NCI-H1694 (cell line): ENCODE results near the gene TRAF1.
"Not testable (repeated sequence)": the region's sequence is repeated elsewhere in the genome, so short reads cannot be mapped to it uniquely, and the experiment has no call there.

Experiments used
- DNase-seq: peaks from one replicate; lab custom pipeline; 2025; lab: John Stamatoyannopoulos, UW

The TRAF1 gene

GRCh38 chr9:120926397-120926928 is at the start of gene TRAF1:
Gene TRAF1 (minus strand): TSS chr9:120926796. CDS start chr9:120926075, 721 bp downstream.
- no peak for DNase-seq

DNA sequence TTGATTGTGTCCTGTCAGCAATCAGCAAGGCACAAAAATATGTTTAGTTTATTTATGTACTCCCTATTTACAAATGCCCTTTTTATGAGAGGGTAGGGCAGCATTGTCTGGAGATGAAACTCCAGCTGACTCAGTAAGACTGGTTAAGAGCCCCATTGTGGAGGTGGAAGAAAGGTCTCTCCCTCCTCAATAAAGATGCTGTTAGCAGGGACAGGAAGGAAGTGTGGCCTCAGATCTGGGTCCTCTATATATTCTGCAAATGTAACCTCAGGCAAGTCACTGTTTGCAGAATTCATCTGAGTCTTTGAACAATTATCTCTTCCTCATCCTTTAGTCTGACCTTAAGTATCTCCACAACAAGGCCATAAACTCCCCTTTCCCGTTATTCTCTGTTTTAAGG is 48.3 kb upstream of the TRAF1 start:
- DNase-seq, result no peak

DNA sequence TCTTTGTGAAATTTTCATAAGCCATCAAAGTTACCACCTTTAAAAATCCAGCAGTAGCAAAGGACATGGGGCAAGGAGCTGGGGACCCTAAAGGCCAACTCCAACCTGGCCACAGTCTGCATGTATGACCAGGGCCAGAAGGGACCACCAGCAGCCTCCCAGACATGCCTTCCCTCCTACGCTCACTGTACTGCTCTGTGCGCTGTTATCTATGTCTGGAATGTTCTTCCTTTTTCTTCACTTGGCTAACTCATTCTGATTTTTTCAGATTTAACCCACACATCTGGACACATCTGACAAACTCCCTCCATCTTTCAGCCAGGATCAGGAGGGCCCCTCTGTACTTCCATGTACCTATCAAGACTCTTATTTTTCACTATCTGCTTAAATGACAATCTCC is 47.6 kb upstream of the TRAF1 start:
- no peak for DNase-seq

DNA sequence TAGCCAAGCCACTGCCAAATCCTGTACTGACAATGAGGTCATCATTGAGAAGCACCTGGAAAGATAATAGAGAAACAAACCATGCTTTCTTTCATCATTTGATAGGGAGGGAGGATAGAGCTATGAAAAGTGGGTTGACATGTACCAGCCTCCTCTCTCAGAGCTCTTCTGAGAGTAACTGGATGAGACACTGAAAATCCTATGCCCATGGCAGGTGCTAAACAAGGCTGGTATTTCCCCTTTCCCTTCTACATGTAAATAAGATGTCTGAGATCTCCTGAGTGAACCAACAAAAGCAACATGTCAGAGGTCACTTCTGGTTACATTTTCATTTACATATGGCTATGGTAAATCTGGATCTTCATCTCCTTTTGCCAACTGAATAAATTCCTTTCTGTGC is 45.3 kb upstream of the TRAF1 start:
- no peak for DNase-seq

DNA sequence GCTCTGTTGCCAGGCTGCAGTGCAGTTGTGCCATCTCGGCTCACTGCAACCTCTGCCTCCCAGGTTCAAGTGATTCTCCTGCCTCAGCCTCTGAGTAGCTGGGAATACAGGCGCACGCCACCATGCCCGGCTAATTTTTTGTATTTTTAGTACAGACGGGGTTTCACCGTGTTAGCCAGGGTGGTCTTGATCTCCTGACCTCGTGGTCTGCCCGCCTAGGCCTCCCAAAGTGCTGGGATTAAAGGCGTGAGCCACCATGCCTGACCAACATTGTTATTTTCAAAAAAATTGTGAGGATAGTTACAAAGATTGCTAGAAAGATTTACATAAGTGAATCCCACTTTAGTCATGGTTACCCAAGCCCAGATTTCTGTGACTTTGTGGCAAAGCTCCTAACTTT is 44.9 kb upstream of the TRAF1 start:
- DNase-seq, result not testable (repeated sequence)

DNA sequence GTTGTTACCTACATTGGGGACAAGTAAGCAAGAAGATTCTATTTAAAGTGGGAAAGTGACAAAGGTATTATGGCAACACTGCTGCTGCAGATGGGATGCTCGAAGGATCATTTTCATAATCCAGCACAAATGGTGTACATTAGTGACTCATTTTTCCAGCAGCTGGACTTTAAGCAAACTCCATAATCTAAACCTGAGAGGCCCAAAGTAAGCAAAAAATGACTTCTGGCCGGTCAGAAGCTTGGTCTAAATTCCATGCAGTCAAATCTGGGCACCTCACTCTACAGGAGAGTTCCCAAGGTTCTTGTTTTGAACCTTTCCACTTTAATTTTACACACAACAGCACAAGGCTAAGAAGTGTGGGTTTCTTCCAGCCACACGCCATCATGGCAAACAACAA is 43.6 kb upstream of the TRAF1 start:
- DNase-seq, result no peak

- DNase-seq, result no peak
Measured at GRCh38 chr9:120966013-120966369, 39.4 kb upstream of the TRAF1 start.

DNA sequence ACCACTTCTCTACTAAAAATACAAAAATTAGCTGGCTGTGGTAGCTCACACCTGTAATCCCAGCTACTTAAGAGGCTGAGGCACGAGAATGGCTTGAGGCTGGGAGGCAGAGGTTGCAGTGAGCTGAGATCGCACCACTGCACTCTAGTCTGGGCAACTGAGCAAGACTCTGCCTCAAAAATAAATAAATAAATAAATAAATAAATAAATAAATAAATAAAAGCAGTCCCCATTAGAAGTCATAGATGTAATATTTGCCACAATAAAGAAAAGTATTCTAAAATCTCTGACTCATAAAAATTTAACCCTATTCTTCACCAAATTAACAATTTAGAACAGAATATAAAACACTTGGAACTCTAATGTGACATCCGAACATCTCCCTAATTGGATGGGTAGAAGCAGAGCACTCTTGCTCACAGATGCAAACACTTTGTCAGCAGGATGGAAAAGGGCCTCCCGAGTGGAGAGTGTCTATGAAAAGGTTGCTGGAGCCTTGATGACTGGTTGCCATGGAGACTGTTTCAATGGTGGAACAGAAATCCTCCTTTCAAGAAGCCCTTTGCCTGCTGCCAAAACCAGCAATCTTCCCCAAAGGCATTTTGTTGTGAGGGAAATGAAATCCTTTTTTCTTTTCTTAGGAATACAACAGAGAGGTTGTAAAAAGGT is 38.9 kb upstream of the TRAF1 start:
- DNase-seq, result no peak

DNA sequence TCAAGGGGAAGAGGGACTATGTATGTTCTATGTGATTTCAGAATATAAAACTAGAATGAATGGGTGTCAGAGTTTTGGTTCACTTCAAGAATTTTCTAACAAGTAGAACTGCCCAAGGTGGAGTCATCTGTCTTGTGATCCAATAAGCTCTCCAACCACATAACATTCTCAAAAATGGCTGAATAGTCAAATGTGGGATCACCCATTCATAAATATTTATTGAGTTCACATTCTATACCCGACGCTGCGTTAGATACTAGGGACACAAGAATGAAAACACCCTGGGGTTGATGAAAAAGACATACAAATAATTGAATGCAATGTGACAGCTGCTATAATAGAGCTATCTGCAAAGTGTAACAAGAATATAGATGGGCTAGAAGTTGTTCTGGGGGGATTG is 35.3 kb upstream of the TRAF1 start:
- DNase-seq, result no peak

DNA sequence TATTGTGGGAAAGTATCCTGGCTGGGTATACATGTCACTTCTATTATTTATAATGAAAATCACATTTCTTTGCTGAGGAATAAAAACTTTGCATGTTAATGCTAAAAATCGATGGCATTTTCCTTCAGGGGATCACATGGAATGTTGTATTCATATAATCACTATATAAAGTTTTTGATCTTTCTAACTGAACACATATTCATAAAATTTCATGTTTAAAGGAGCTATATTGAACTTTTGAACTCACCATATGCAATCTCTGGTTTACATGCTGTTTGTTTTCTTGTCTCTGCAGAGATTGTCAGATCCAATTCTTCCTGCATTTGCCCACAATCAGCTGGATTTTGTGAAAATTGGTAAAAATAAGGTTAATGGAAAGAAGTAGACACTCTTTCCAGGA is 33.4 kb upstream of the TRAF1 start:
- no peak for DNase-seq

DNA sequence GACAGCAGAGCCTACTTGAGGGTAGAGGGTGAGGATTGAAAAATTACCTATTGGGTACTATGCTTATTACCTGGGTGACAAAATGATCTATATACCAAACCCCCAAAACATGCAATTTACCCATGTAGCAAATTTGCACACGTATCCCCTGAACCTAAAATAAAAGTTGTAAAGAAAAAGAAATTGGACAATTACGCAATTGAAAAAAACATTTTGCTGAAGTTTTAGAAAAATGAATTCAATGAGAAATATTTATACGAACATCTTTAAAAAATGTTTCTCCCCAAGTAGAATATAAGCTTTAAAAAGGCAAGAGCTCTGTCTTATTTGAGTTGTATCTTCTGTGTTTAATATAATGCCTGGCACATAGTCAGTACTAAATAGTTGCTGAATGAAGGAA is 30.3 kb upstream of the TRAF1 start:
- DNase-seq, result no peak

GRCh38 chr9:120951960-120952618 is 25.5 kb upstream of the TRAF1 start:
- no peak for DNase-seq

GRCh38 chr9:120950421-120951388 is 24.1 kb upstream of the TRAF1 start:
- DNase-seq, result no peak

GRCh38 chr9:120949290-120949689 is 22.7 kb upstream of the TRAF1 start:
- DNase-seq, result no peak

- no peak for DNase-seq
Measured at GRCh38 chr9:120948824-120949223, 22.2 kb upstream of the TRAF1 start.

DNA sequence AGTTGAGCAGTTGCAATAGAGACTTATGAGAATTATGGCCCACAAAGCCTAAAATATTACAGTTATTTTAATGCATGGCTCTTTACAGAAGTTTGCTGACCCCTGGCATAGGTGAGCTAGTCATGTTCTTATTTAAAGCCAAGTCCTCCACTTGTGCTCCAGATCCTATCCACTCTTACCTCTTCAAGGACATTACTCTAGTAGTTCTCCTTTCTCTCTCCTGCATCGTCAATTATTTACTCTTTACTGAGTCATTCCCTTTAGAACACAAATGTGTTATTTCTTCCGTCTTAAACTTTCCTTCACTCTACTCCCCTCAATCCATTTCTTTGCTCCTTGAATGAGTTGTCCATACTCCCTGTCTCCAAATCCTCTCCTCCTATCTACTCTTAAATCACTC is 20.6 kb upstream of the TRAF1 start:
- no peak for DNase-seq

- no peak for DNase-seq
Measured at GRCh38 chr9:120946259-120946658, 19.7 kb upstream of the TRAF1 start.

DNA sequence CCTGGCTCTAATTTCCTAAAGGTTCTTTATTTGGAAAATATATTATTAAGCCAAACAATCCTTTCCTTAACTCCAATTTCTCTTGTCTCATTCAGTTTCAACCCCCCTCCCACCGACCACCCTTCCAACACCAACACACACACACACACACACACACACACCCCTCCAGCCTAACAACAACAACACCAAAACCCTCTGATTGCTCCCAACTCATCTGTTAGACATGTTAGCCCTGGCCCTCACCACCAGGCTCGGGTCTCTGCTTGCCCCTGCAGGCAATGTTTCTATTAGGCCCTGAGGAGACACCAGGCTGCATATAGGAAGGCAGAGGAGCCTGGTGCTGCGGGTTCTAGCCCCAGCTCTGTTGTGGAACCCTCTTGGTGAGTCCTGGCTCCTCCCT is 18.4 kb upstream of the TRAF1 start:
- DNase-seq, result no peak

DNA sequence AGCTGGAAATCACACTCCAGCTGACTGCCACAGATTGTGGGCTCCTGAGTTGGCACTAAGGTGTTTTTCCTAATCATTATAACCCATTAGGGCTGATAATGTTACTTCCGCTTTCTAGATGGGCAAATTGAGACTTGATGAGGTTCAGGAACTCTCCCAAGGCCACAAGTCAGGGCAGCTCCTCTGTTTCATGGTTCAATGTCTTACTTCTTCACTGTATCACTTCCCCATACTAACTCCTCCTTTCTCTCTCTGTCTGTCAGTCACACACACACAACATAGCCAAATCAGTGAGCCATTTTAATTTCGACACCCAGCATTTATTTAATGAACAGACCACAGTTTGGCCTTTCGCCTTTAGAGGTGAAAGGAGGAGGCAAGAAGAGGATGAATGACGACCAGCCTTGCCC is 17.8 kb upstream of the TRAF1 start:
- no peak for DNase-seq

- no peak for DNase-seq
Measured at GRCh38 chr9:120942186-120943001, 15.8 kb upstream of the TRAF1 start.

GRCh38 chr9:120941046-120941770 is 14.6 kb upstream of the TRAF1 start:
- no peak for DNase-seq
